Measurements from ENCODE around the gene ATR. TPM values are rescaled to one million over a fixed set of nuclear protein-coding genes. Genes with fewer than 3 reads are reported as not detected.

ATR gene
- total and polyA plus RNA-seq, 2 of the 4 experiments (the other 2 are of a cell fraction): 9.5 to 28.0 TPM

GRCh38 chr3:142611206-142611605, 32.7 kb upstream of the ATR start:
- WGBS, 2 experiments (ENCODE audit: extremely low coverage in 2 of 2, insufficient read length in 1 of 2): no CpG with 5 or more reads among the region's 1 CpG
- intact Hi-C loops (cut with micrococcal nuclease): no loop called here

More at GRCh38 chr3:142611206-142611605, 32.7 kb upstream of the ATR start:
- no peaks in the 10 kb centered on the region for H3K4me1 ChIP-seq (ENCODE audit: control insufficient read depth, insufficient read depth, low read length)
- H4K5ac ChIP-seq (ENCODE audit: low read depth, low read length): no peak overlapping the region
- in situ Hi-C loops (cut with MboI; ENCODE audit: low sequenced_read_pairs): no loop called here
- ChIA-PET CTCF (no interaction called here), POLR2A (ENCODE audit: unreplicated experiment) (no interaction called here)
- no peak overlapping the region for H4K8ac ChIP-seq (ENCODE audit: low read depth in 2 of 2, low read length in 2 of 2)
- H3K23ac ChIP-seq (ENCODE audit: low read depth, low read length): no peak overlapping the region
- no peaks in the 10 kb centered on the region for H3K79me1 ChIP-seq (ENCODE audit: low read depth in 1 of 2, low read length in 2 of 2)
- no peak overlapping the region for H2AK9ac ChIP-seq (replicated peaks; ENCODE audit: low read depth, low read length, poor library complexity)
- dilution Hi-C loops (cut with HindIII; ENCODE audit: low sequenced_read_pairs, unreplicated experiment): no loop called here
- H3K27me3 ChIP-seq (ENCODE audit: control insufficient read depth, insufficient read depth, low read length): no peaks in the 10 kb centered on the region
- no peak overlapping the region for H2BK15ac ChIP-seq (ENCODE audit: low read depth, low read length)
- no peak overlapping the region for H2AK5ac ChIP-seq (ENCODE audit: low read depth, low read length)
- H3K4me3 ChIP-seq (ENCODE audit: insufficient read depth, low read depth, low read length): no peak overlapping the region
- no peak overlapping the region for H2AFZ ChIP-seq (replicated peaks; ENCODE audit: low read length, poor library complexity)
- H3K36me3 ChIP-seq (ENCODE audit: control insufficient read depth, insufficient read depth, low read length): no peaks in the 10 kb centered on the region
- DNase-seq (no peak), ATAC-seq (ENCODE audit: low read depth) (no peak)
- H2BK5ac ChIP-seq (ENCODE audit: low read depth, low read length, poor library complexity, severe bottlenecking): no peak overlapping the region
- H3K56ac ChIP-seq (ENCODE audit: extremely low read depth, insufficient read depth, low read length): no peak overlapping the region
- H3K18ac ChIP-seq (ENCODE audit: low read depth, low read length): no peak overlapping the region
- no peaks in the 10 kb centered on the region for H3K9me1 ChIP-seq (ENCODE audit: insufficient read depth, low read length)
- no peak overlapping the region for H2BK120ac ChIP-seq (ENCODE audit: low read depth, low read length)
- no peak overlapping the region for H2BK20ac ChIP-seq (ENCODE audit: low read depth, low read length)
- no peaks in the 10 kb centered on the region for H4K20me1 ChIP-seq (ENCODE audit: insufficient read depth, low read length)
- no TSS peak for BruUV-seq (replicated peaks)
- no peak overlapping the region for H3K14ac ChIP-seq (replicated peaks; ENCODE audit: low read depth, low read length)
- H4K91ac ChIP-seq (ENCODE audit: insufficient read depth, low read depth, low read length): no peak overlapping the region
- no peak overlapping the region for H3K9ac ChIP-seq (ENCODE audit: low read depth, low read length)
- H3K4me2 ChIP-seq (ENCODE audit: low read depth, low read length): no peak overlapping the region
- TF ChIP-seq USF2 (IDR thresholded peaks at IDR 0.05; ENCODE audit: low read depth, low read length) (no peak), NFE2L2 (IDR thresholded peaks at IDR 0.05; ENCODE audit: low read depth, low read length) (no peak), MAFK (IDR thresholded peaks at IDR 0.05; ENCODE audit: low read depth, low read length) (no peak), RCOR1 (IDR thresholded peaks at IDR 0.05; ENCODE audit: insufficient replicate concordance, low read length) (no peak), MXI1 (IDR thresholded peaks at IDR 0.05; ENCODE audit: borderline replicate concordance, low read depth, low read length) (no peak), CHD1 (IDR thresholded peaks at IDR 0.05; ENCODE audit: low read depth, low read length) (no peak), RAD21 (IDR thresholded peaks at IDR 0.05; ENCODE audit: low read length) (no peak), CEBPB (IDR thresholded peaks at IDR 0.05; ENCODE audit: low read depth, low read length) (no peak), RFX5 (IDR thresholded peaks at IDR 0.05; ENCODE audit: low read depth, low read length) (no peak), FOS (IDR thresholded peaks at IDR 0.05; ENCODE audit: low read depth, low read length) (no peak), POLR2A (IDR thresholded peaks at IDR 0.05; ENCODE audit: low read depth, low read length) (no peak), BHLHE40 (IDR thresholded peaks at IDR 0.05; ENCODE audit: low read depth, low read length) (no peak), SMC3 (IDR thresholded peaks at IDR 0.05; ENCODE audit: low read depth, low read length) (no peak), MAZ (IDR thresholded peaks at IDR 0.05; ENCODE audit: borderline replicate concordance, low read depth, low read length) (no peak), CTCF (conservative IDR thresholded peaks at IDR 0.05; ENCODE audit: low read depth, low read length) (no peak), ELK1 (IDR thresholded peaks at IDR 0.05; ENCODE audit: borderline replicate concordance, low read depth, low read length) (no peak)
- H3K9me3 ChIP-seq (ENCODE audit: control insufficient read depth, insufficient read depth, low read length): no peaks in the 10 kb centered on the region
- no peak overlapping the region for H3K4ac ChIP-seq (ENCODE audit: low read depth, low read length)
- H3K27ac ChIP-seq (ENCODE audit: insufficient read depth, low read length): no peak overlapping the region
